GM21528 (cell line): Measurements from ENCODE around the gene GCK.

ENCODE experiments used
- ATAC-seq: cut with Tn5 transposase; IDR thresholded peaks from one replicate; pipeline ENCODE4 v1.9.1; 2021; ENCODE audit warnings: mild to moderate bottlenecking, moderate library complexity; ENCODE audit not compliant: unreplicated experiment, low FRiP score

GCK gene

DNA sequence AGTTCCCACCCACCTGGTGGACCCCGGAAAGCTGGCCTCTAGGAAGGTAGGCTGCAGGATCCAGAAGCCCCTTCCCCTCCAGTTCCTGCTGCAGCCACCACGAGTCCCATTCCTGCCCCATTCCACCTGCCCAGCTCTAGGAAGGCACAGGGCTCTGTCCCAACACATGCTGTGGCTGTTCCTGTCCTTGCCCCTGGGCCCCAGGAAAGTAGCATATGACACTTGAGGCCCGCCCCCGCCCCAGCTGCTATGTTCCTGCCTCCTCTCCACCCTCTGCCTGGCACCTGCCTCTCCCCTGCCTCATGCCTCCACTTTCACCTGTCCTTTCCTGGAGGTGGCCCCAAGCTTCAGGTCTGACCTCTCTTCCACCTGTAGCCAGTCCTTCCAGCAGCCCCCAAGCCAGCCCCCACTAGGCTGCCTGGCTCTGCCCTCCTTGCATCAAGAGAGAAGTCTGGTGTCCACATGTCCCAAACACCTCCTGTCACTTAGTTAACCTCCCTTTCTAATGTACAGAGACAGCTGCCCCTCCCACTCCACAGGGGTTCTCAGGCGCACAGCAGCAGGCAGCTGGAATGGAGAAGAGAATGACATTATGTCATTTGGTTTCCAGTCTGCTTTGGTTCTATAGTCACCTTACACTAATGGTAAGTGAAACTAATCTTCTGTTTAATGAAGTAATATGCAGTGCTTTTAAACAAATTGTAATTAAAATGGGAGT lies 34.3 kb upstream of the GCK start:
- ATAC-seq: no peak

DNA sequence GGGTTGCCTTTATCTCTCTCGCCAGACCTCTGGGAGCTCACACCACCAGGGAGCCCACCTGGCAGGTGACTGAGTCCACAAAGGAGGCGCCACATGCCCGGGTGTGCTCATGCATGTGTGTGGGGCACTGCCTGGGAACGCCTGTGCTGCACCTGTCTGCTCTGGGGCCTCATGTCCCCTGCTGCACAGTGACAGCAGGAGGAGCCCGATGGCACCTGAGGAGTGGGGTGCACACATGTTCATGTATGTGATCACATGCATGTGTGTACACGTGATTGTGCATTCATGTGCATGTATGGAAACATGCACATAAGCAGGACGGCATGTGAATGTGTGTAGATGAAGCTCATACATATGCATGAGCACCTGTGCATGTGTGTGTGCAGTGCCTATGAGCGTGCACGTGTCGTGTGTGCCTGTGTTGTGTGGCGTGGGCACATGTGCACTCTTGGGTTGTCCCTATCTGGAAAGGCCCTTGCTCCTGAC lies 33.6 kb upstream of the GCK start:
- ATAC-seq: no peak

DNA sequence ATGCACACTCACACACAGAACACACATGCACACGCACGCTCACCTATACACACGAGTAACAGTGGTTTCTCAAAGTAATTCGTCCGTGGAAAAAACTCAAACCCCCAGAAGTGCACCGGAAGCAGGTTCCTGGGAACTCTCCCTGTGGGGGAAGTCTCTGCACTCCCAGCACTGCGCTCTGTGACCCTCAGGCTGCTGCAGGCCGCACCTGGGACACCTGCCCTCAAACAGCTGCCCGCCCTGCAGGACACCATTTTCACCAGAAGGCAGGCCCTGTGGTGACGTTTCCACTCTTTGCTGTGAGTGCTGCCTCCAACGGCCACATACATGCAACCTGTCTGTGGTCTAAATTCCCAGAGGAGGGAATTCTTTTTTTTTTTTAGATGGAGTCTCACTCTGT lies 32.8 kb upstream of the GCK start:
- ATAC-seq: no peak

DNA sequence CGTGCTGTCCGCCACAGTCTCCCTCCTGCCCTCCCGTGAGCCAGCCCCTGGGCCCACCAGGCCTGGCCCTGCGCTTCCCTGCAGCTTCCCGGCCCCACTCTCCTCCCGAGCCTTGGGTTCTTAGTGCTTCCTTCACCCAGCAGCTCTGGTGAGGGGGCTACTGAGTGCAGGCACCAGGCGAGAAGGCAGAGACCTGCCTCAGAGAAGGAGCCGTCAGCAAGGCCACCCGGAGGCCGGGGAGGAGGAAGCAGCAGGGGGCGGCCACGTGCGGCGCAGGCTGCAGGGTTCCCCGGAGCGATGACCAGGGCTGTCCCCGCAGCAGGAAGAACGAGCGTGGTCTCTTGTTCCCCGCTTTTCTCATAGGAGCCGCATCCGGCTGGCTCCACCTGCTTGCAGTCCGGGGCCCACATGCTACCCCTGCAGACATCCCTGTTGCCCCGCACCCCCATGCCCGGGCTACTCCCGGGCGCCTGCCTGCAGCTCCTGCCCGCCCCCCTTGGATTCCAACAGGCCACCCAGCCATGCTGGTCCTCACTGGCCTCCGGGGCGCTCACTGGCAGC lies 32.1 kb upstream of the GCK start:
- ATAC-seq: no peak

DNA sequence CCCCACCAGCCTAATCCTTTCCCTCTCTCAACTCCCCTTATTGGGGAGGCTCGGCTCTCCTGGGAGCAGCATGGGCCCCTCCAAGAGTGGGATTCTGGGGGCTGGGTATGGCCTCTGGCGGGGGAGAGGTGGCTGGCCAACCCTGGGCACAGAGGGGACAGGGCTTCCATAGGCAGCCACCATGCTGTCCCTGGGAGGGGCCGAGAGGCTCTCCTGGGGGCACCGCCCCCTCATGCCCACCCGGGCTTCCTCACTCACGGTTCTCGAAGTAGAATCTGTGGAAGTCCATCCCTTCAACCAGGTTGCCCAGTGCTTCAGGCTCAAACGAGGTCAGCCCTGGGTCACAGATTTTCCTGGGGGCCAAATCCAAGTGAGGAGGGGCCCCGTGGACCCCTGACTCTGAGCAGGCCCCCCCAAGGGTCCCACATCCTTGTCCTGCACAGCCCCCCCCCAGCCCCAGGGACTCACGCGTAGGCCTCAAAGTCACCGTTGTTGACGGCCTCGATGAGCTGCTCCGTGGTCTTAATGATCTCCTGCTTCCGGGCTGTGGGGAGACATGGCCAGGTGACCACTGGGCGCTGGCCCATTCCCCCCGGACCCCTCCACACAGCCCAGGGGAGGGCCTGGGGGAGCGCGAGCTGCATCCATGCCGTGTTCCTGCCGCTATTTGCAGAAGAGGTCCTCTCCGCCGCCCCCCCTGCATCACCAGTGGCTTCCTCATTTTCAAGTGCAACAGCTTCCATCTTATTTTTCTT lies 31.3 kb upstream of the GCK start:
- no peak for ATAC-seq

DNA sequence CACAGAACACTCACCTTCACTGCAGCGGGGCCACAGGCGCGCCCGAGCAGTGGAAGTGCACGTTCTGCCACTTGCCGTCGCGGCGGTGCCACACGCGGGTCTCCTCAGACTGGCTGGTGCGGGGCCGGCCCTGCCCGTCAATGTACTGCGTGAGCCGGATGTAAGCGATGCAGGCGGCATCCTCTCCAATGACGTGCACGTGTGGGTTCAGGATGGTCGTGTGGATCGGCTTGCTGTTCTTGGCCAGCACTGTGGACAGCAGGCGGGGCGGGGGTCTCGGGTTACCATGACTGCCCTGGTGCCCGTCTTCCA lies 30.8 kb upstream of the GCK start:
- ATAC-seq: no peak

DNA sequence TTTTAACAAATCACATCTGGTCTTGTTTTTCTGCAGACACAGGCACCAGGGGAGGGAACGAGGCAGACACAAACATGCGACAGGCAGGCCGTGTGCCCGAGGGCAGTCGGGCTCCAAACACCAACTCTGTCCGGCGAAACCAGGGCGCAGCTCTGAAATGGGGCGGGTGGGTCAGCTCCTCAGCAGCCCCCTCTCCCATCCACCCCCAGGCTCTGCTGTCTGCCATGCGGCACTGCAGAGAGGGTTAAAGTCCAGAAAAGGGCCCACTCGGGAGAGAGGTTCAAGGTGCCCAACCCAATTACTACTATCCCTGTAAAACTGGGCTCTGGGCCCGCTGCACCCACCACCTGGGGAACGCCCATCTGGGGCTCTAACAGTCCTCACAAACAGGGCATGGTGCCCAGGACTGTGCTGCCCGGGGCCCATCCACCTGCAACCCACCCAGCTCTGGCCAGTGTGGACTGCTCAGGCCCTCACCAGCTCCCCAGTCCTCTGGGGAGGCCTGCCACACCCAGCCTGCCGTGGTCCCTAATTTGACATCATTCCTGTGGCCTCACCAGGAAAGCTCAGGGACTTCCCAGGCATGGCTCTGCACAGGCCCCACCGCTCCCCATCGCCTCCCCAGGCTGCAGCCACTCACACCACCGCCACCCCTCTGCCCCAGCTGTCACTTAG lies 30.3 kb upstream of the GCK start:
- no peak for ATAC-seq

DNA sequence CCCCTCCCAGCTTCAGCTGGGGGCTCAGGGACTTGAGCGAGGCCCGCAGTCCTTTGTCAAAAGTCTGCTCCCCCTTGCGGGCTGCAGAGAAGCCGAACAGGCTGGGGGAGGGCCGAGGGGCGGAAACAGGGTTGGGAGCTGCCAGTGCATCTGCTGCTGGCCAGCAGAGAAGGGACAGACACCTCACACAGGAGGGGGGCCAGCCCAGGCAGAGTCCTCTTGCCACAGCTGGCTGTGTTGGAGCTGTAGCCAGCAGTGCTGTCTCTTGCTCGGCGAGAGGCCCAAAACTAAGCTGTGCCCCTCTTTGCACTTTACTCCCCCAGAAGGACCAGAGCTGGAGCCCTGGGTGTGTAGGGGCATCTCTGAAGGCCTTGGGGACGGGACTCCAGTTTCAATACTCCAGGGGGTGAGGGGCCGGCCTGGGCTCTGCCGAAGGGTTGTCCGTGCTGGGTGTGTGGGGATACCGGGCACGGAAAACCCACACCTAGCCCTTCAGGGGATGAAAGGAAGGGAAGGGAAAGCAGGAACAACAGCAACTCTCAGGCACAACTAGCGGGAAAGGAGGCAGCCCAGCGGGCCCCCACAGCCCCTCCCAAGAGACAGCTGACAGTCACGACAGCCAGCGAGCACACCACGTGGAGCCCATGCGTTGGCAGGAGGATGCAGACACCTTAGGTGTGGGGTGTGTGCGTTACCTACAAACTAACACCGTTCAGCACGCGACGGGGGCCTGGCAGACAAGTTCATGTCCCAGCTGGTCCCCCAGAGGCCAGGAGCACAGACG lies 29.4 kb upstream of the GCK start:
- no peak for ATAC-seq

DNA sequence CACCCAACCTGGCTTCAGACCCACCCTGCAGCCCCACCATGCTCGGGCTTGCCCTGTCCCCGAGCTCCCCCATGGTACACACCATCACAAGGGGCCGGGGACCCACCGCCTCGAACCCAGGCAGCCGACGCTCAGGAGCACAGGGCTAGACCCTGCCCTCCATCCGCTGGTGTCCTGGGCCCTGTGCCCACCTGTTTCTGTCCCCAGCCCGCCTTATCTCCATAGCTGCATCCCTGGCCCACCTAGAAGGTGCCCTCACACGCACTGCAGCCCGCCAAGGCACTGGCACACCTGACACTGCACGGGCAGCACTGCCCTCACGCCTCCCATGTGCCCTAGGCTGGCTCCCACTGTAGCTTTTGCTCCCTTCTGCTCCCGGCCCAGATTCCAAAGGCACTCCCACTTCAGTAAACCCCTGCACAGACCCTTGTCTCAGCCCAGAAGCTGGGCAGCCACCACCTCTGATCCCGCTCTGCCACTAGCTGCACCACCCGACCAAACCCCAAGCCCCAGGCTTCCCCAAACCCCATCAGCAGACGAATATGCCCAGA lies 28.7 kb upstream of the GCK start:
- ATAC-seq: no peak

DNA sequence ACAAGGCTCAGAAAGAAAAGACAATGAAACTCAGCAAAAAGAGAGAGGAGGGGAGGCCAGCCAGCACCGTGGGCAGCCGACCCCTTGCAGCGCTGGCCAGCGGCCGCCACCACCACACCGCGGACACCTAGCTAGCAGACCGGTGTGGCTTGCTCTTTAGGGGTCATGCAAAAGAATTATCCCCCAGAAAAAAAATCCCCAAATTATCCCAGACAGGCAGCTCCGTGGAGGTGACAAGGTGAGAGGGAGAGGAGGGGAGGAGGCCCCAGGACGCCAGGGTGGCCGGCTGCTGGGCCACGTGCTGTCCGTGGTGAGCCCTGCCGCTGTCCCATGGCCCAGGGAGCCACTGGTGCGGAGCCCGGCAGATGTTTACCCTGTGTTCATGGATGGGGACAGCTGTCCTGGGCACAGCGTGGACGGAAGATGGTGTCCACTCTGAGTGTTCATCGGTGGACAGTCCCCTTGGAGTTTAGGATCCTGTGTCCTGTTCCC lies 28.0 kb upstream of the GCK start:
- no peak for ATAC-seq

DNA sequence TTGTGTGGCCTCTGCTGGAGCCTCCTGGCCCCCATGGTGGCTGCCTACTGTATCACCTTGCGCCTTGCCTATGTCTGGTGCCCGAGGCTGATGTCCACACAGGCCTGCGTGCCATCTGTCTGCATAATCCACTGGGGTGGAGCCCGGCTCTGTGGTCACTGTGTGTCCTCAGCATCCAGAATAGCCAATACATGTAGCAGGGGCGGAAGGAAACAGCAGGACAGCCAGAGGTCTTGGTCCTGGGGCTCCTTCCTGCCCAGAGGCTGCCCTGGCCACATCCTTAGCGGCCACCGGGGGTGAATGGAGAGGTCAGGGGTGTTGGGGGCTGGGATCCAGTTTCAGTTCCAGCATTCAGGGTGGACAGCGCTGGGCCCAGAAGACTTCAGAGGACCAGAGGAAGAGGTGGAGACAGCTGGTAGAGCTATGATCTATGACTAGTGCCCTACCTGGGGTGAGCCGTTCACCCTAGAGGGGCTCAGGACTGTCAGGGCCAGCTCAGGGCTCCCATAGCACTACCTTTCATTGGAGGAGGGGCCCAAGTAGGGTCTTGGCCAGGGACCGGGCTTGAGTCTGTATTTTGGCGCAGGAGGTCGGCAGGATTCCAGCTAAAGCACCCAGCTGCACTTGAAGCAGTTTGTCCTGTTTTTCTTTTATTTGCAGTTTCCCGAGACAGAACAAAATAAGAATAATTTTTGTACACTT lies 27.4 kb upstream of the GCK start:
- no peak for ATAC-seq

DNA sequence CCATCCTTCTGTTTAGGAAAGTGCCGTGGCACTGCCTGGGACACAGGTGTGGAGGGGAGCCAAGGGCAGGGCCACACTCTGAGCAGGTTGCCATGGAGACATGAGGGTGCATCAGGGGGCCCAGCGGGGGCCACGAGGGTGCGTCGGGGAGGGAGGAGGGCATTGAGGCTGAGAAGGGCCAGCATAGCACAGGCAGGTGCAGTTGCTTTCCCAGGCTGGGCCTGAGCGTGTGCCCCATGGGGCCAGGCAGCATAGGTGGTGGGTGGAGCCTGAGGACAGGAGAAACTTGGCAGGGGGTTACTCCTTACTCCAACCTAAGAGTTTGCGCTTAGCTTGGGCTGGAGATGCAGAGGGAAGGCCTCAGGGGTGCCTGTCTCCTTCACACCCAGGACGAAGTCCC lies 26.8 kb upstream of the GCK start:
- ATAC-seq: no peak

DNA sequence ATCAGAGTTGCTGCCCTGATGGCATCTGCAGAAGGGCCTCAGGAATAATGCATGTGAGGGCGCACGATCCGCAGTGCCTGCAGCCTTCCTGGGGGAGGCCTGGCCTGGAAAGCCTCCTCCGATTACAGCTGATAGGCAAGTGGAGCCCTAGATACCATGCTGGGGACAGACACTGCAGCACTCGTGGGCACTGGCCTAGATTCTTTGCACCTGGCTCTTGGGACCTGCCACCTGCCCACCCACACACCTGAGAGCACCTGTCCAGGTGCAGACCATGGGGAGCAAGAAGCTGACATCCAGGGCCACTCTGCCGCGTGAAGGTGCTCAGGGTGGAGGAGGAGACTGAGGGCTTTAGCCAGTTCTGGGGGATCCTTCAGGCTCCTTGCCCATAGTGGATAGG lies 26.3 kb upstream of the GCK start:
- ATAC-seq: no peak

DNA sequence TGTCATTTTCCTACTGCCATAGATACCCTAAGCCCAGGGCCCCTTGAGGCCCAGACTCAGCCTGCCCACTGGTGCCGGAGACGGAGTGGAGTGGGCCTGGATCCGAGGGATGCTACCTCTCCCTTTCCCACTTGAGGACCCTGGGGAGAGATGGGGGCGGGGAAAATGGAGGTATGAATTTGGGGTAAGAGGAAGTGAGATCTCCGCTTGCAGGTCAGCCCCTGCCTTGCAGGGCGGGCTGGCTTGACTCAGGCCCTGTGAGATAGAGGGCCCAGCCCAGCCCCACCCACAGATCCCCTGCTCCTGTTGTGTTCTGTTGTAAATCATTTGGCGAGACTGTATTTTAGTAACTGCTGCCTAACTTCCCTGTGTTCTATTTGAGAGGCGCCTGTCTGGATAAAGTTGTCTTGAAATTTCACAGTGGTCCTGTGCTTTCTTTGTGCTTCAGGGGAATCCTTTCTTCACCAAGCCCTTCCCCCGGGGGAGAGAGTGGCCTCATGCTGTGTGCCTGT lies 24.7 kb upstream of the GCK start:
- ATAC-seq: no peak

DNA sequence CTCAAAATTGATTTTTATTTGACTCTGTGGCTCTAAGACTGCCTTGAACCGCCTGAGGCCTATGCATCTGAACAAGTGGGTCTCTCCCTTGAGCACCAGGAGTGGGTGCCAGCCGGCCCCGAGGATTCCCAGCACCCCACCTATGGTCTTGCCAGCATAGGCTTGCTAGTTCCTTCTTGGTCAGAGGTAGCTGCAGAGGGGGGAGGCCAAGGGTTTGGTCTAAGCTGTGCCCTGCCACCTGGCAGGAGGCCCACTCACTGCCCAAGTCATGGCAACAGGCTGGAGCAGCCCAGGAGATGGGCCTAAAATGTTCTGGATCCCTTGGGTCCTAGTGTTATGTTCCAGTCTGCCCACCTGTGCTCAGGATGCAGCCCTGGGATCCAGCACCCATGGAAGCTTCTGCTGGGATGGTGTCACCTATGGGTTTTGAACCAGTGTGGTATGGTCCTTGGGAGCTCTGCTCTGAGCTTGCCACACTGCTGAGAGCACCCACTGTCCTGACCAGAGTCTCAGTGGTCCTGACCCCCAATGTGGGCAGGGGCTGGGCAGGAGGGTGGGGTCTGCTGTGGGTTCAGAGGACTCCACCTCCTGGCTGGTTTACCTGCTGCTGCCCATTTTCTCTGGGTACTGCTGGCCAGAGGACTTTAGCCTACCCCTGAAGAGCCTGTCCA lies 24.1 kb upstream of the GCK start:
- no peak for ATAC-seq

DNA sequence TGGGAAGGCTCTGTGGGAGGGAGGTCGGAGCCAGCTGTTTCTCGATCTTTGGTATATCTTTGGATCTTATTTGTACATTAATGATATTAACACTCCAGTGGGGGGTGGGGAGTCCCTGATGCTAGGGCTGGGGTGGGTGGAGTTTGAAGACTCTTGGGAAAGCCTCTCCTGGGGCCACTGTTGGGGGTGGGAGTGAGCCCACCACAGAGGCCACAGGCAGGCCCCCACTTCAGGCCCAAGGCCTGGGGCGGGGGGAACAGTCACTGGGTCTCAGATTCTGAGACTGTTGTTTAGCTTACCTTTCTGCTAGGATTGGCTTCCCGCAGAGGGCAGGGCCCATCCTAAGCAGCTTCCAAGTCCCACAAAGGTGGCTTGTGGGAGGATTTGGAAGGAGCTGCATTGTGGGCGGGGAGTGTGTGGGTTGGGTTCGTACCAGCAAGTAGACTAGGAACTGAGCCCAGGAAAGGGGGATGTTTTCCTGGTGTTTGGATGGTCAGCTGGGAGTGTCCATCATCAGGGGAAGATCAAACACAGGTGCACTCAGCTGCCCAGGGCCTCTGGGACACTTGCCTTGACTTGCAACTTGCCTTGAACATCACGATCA lies 23.4 kb upstream of the GCK start:
- no peak for ATAC-seq

DNA sequence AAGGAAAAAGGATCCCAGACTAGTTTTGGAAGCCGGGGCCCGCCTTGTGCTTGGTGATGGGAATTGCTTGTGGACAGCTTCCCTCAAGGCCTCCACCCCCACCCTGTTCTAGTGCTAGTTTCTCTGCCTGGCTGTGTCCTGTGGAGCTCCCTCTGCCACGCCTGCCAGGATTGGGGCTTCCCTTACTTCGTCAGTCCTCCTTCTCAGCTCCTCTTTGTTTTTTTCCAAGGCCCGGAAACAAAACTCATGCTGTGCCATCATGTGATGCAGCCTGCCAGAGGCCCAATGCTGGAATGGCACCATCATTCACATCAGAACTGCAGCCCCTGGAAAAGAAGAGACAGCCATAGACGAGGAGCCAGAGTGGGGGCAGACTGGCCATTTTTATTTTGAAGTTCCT lies 22.8 kb upstream of the GCK start:
- ATAC-seq: no peak

DNA sequence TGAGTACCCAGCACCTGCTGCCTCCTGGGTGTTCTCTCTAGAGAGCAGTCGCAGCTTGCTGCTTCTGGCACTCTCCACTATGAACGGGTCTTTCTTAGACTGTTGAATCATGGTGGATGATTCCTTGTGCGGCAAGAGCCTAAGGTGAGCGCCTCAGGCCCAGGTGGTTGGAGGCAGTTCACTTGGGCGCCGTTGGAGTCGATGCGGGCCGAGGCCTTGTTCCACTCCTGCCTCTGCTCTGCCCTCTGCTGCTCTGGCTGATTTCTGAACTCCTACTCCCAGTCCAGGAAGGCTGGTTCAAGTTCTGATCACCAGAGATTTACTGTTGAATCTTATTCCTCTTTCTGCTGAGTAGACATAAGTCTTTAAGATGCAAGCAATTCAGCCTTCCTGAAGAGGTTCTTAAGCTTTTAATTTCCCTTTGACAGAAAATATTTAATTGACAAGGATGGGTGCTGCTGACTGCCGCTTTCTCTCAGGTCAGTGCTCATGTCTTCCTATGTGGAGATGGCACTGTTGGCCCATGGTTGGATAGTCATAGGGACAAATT lies 22.0 kb upstream of the GCK start:
- ATAC-seq: no peak
